Gastroesophageal sphincter (tissue), 3 donors: ENCODE data around the gene TFPI2.

Experiments used
- CTCF ChIP-seq, 4 experiments: fragments of 200-600 bp in 2 of 4; fragments of 450-650 bp in 2 of 4; sonication (generic) in 1 of 4; IDR thresholded peaks; one replicate each; pipeline ENCODE4 v1.5.1; 2017 to 2019; ENCODE audit warnings: antibody characterized with exemption in 4 of 4, mild to moderate bottlenecking in 2 of 4, moderate library complexity in 2 of 4
- EP300 ChIP-seq: sonication (generic); formaldehyde crosslinking; IDR thresholded peaks from one replicate; pipeline ENCODE4 v1.6.1; 2017; ENCODE audit warnings: antibody characterized with exemption, mild to moderate bottlenecking

DNA sequence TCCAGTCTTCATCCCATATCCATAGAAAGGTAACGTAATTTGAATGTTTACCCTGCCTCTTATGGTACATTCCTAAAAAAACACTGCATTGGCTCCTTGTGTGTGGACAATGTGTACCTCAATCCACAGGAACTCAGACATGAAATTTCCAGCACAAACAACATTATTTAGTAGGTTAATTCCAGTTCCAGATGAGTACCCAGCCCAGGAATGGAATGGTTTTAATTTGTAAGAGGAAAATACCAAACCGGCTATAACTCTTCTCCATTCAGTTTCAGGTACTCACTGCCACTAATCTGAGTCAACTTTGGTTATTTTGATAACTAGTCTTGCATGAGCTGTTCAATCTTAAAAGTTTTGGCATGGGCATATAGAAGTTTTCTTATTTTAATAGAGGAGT, 39.0 kb downstream of the TFPI2 start:
- TF ChIP-seq EP300 (no peak), CTCF (IDR thresholded peaks at IDR 0.05) (no peak)
